ENCODE results near the gene CFAP100. TPM values are rescaled to one million over a fixed set of nuclear protein-coding genes. Genes with fewer than 3 reads are reported as not detected.
A peak's percentile ranks its signal among the peaks of the same experiment; 100 is the strongest.

CFAP100 gene
- total and polyA plus RNA-seq, 9 of the 15 experiments (the other 6 are each of a cell fraction or from before 2014, with no cell fraction given), result not detected

DNA sequence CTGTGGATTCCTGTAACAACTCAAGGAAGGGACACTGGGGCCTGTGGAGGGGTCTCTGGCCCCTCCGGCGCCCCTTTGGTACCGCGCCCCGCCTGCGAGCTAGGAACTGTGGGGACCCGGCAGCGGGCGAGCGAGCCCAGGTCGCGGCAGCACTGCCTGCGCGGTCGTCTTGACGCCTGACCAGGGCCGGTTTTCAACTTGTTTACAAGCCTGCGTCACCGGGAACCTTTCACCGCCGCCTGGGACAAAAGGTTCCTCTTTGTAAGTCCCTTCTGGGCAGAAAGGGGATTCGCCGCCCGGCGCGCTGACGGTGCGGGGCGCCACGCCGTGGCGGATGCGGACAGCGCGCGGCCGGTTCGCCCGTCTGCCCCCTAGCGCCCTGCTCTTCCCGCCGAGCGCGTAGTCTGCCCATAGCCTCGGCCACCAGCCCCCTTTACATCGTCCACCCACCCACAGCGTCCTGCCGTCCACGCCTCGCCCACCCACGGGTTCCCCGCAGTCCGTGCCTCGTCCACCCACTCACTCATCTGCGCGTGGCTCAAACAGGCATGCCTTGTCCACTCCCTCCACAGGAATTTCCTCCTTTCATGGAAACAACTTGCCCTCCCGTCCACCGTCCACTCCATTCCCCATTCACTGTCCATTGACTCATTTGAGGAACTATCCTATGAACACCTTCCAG lies 5.5 kb upstream of the CFAP100 start (continued):
- TF ChIP-seq, protein P1, sequence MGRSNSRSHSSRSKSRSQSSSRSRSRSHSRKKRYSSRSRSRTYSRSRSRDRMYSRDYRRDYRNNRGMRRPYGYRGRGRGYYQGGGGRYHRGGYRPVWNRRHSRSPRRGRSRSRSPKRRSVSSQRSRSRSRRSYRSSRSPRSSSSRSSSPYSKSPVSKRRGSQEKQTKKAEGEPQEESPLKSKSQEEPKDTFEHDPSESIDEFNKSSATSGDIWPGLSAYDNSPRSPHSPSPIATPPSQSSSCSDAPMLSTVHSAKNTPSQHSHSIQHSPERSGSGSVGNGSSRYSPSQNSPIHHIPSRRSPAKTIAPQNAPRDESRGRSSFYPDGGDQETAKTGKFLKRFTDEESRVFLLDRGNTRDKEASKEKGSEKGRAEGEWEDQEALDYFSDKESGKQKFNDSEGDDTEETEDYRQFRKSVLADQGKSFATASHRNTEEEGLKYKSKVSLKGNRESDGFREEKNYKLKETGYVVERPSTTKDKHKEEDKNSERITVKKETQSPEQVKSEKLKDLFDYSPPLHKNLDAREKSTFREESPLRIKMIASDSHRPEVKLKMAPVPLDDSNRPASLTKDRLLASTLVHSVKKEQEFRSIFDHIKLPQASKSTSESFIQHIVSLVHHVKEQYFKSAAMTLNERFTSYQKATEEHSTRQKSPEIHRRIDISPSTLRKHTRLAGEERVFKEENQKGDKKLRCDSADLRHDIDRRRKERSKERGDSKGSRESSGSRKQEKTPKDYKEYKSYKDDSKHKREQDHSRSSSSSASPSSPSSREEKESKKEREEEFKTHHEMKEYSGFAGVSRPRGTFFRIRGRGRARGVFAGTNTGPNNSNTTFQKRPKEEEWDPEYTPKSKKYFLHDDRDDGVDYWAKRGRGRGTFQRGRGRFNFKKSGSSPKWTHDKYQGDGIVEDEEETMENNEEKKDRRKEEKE (IDR thresholded peaks at IDR 0.05; ENCODE audit: borderline replicate concordance in 1 of 2, control insufficient read depth in 1 of 2, low read depth in 2 of 2, low read length in 1 of 2), result no peak
- no peak for TF ChIP-seq SREBF2 (CRISPR knock-in tag; IDR thresholded peaks at IDR 0.05)
- TF ChIP-seq NFATC3 (IDR thresholded peaks at IDR 0.05), result no peak
- TF ChIP-seq FUS (optimal IDR thresholded peaks at IDR 0.05; ENCODE audit: low read depth, low read length), result no peak
- no peak for TF ChIP-seq SNRNP70 (optimal IDR thresholded peaks at IDR 0.05; ENCODE audit: low read depth, low read length)
- TF ChIP-seq RAD51 (IDR thresholded peaks at IDR 0.05; ENCODE audit: borderline replicate concordance, low read depth), result no peak
- TF ChIP-seq, protein P2, sequence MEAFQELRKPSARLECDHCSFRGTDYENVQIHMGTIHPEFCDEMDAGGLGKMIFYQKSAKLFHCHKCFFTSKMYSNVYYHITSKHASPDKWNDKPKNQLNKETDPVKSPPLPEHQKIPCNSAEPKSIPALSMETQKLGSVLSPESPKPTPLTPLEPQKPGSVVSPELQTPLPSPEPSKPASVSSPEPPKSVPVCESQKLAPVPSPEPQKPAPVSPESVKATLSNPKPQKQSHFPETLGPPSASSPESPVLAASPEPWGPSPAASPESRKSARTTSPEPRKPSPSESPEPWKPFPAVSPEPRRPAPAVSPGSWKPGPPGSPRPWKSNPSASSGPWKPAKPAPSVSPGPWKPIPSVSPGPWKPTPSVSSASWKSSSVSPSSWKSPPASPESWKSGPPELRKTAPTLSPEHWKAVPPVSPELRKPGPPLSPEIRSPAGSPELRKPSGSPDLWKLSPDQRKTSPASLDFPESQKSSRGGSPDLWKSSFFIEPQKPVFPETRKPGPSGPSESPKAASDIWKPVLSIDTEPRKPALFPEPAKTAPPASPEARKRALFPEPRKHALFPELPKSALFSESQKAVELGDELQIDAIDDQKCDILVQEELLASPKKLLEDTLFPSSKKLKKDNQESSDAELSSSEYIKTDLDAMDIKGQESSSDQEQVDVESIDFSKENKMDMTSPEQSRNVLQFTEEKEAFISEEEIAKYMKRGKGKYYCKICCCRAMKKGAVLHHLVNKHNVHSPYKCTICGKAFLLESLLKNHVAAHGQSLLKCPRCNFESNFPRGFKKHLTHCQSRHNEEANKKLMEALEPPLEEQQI (IDR thresholded peaks at IDR 0.05), result no peak
- TF ChIP-seq GABPB2 (CRISPR knock-in tag; conservative IDR thresholded peaks at IDR 0.05), result no peak
- TF ChIP-seq CEBPG (CRISPR knock-in tag; IDR thresholded peaks at IDR 0.05), result no peak
- no peak for TF ChIP-seq CEBPG (tag; conservative IDR thresholded peaks at IDR 0.05 in 1 of 2, IDR thresholded peaks at IDR 0.05 in 1 of 2)
- TF ChIP-seq NFIC (IDR thresholded peaks at IDR 0.05), result no peak
- no peak for TF ChIP-seq ETV1 (tag; conservative IDR thresholded peaks at IDR 0.05; ENCODE audit: low read depth)
- 0 out of 4 replicates have a peak, but pooled peaks of 1 of the 2 experiments have one; percentile 24 for TF ChIP-seq RCOR1 (IDR thresholded peaks at IDR 0.05; ENCODE audit: borderline replicate concordance in 1 of 2, low read depth in 2 of 2, low read length in 2 of 2)
- TF ChIP-seq EP400 (IDR thresholded peaks at IDR 0.05), result no peak
- no peak for TF ChIP-seq PRPF4 (IDR thresholded peaks at IDR 0.05; ENCODE audit: insufficient read depth, low read depth, low read length, poor library complexity, severe bottlenecking)
- peak; percentile 39 for TF ChIP-seq HMGN3 (IDR thresholded peaks at IDR 0.05; ENCODE audit: borderline replicate concordance, extremely low read depth, insufficient read length, low read depth, low read length)
- no peak for TF ChIP-seq ZBTB1 (CRISPR knock-in tag; IDR thresholded peaks at IDR 0.05; ENCODE audit: borderline replicate concordance, low read depth)
- TF ChIP-seq, protein P3, sequence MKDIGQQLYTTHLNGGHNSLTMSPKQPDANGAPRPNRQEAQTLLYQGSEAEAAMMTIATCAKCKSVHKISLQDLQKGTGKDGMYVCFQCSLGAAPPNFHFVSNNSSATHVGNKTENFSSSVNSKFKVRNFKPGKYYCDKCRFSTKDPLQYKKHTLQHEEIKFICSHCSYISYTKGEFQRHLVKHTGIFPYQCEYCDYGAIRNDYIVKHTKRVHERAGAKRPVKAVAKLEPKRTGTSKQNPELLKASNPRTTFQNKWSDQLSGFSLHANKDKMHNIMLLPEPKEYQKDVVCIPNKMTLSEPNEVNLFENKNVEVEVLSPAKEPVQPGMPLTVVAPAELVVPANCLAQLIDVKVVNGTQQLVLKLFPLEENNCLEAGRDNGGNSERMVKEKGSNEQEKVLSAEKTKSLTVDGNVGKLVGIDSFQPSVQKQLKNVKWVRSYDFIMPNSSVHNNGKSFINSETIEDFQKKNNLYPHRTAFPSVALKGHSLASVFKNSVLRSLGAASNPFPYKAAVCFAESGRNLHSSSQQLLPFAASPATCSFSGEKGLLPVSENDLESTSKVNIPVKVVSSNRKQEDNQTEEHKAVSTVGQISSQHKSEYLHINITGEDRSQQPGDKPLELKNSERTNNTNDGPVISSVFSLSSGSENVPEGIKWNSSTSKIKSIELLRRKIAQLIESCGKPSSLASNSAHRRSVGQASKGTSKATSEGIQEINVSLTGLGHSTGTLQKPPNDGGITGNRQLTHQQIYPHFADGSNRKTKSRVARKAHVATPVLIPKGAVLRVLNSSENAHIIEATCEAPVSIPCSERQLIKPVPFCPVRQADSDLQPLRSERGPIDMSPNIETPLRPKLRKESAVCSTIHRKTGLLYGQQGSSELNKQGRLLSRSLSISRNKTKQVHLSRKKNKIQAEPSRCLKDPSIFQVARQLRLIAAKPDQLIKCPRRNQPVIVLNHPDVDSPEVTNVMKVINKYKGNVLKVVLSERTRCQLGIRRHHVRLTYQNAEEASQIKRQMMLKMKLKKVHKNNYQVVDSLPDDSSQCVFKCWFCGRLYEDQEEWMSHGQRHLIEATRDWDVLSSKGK (CRISPR knock-in tag; IDR thresholded peaks at IDR 0.05), result no peak
- TF ChIP-seq ZNF586 (CRISPR knock-in tag; conservative IDR thresholded peaks at IDR 0.05), result no peak

All from K562 (cell line).